ENCODE data around the gene ORMDL1. TPM values are rescaled to one million over a fixed set of nuclear protein-coding genes. Genes with fewer than 3 reads are reported as not detected.

ORMDL1 gene
- total and polyA plus RNA-seq, 2 donors (not counting 1 experiment from before 2014, with no cell fraction given), result 68.5 to 96.7 TPM

GRCh38 chr2:189782221-189782671 lies 1.9 kb downstream of the ORMDL1 start:
- Histone ChIP-seq H2AFZ (ENCODE audit: low read length) (no peak overlapping the region), H3K4me1 (ENCODE audit: control insufficient read depth, extremely low read depth, insufficient read depth, low read length) (no peaks in the 10 kb centered on the region), H3K36me3 (ENCODE audit: control insufficient read depth, insufficient read depth, low read length) (peaks cover 4% of the 10 kb centered on the region), H4K20me1 (ENCODE audit: control insufficient read depth, extremely low read depth, insufficient read depth, low read length) (no peaks in the 10 kb centered on the region), H3K9me3 (ENCODE audit: control insufficient read depth, insufficient read depth, low read depth, low read length) (no peaks in the 10 kb centered on the region), H3K79me2 (ENCODE audit: control insufficient read depth, insufficient read depth, low read length) (peaks cover 69% of the 10 kb centered on the region), H3K27ac (ENCODE audit: insufficient read depth, low read length) (peak overlapping the region; percentile 22), H3K4me2 (ENCODE audit: extremely low read depth, insufficient read depth, low read length) (peak overlapping the region; percentile 86), H3K27me3 (ENCODE audit: control insufficient read depth, insufficient read depth, low read length) (no peaks in the 10 kb centered on the region), H3K9ac (ENCODE audit: insufficient read depth, low read length) (no peak overlapping the region), H3K4me3 (replicated peaks in 1 of 4; ENCODE audit: control extremely low read depth in 1 of 4, insufficient read depth in 1 of 4, low read depth in 3 of 4, low read length in 4 of 4) (peak overlapping the region; percentile 73 to 97 (median 93))
- no peak for TF ChIP-seq CTCF (conservative IDR thresholded peaks at IDR 0.05 in 1 of 2, IDR thresholded peaks at IDR 0.05 in 1 of 2; ENCODE audit: low read depth in 1 of 2, low read length in 2 of 2)
- TF ChIP-seq EZH2 (IDR thresholded peaks at IDR 0.05; ENCODE audit: low read length, missing control alignments), result no peak
- peak; percentile 26 to 28 for DNase-seq (ENCODE audit: low read depth in 2 of 2)

GRCh38 chr2:189772212-189772611 lies 11.9 kb downstream of the ORMDL1 start:
- H3K79me2 ChIP-seq (ENCODE audit: control insufficient read depth, insufficient read depth, low read length), result no peaks in the 10 kb centered on the region
- H3K4me2 ChIP-seq (ENCODE audit: extremely low read depth, insufficient read depth, low read length), result no peak overlapping the region
- no peaks in the 10 kb centered on the region for H3K4me1 ChIP-seq (ENCODE audit: control insufficient read depth, extremely low read depth, insufficient read depth, low read length)
- peaks cover 10% of the 10 kb centered on the region for H3K36me3 ChIP-seq (ENCODE audit: control insufficient read depth, insufficient read depth, low read length)
- H3K27ac ChIP-seq (ENCODE audit: insufficient read depth, low read length), result no peak overlapping the region
- H4K20me1 ChIP-seq (ENCODE audit: control insufficient read depth, extremely low read depth, insufficient read depth, low read length), result no peaks in the 10 kb centered on the region
- H3K9ac ChIP-seq (ENCODE audit: insufficient read depth, low read length), result no peak overlapping the region
- no peaks in the 10 kb centered on the region for H3K27me3 ChIP-seq (ENCODE audit: control insufficient read depth, insufficient read depth, low read length)
- no peak for TF ChIP-seq EZH2 (IDR thresholded peaks at IDR 0.05; ENCODE audit: low read length, missing control alignments)
- no peak for TF ChIP-seq CTCF (conservative IDR thresholded peaks at IDR 0.05 in 1 of 2, IDR thresholded peaks at IDR 0.05 in 1 of 2; ENCODE audit: low read depth in 1 of 2, low read length in 2 of 2)
- no peak overlapping the region for H3K4me3 ChIP-seq (replicated peaks in 1 of 4; ENCODE audit: control extremely low read depth in 1 of 4, insufficient read depth in 1 of 4, low read depth in 3 of 4, low read length in 4 of 4)
- no peak overlapping the region for H2AFZ ChIP-seq (ENCODE audit: low read length)
- no peak for DNase-seq (ENCODE audit: low read depth in 2 of 2)
- no peaks in the 10 kb centered on the region for H3K9me3 ChIP-seq (ENCODE audit: control insufficient read depth, insufficient read depth, low read depth, low read length)

- H3K9me3 ChIP-seq (ENCODE audit: control insufficient read depth, insufficient read depth, low read depth, low read length), result no peaks in the 10 kb centered on the region
Measured at GRCh38 chr2:189770590-189771322, 13.4 kb downstream of the ORMDL1 start.

More at GRCh38 chr2:189770590-189771322, 13.4 kb downstream of the ORMDL1 start:
- TF ChIP-seq CTCF (conservative IDR thresholded peaks at IDR 0.05 in 1 of 2, IDR thresholded peaks at IDR 0.05 in 1 of 2; ENCODE audit: low read depth in 1 of 2, low read length in 2 of 2), result no peak
- TF ChIP-seq EZH2 (IDR thresholded peaks at IDR 0.05; ENCODE audit: low read length, missing control alignments), result no peak
- no peak for DNase-seq (ENCODE audit: low read depth in 2 of 2)
- Histone ChIP-seq H3K4me2 (ENCODE audit: extremely low read depth, insufficient read depth, low read length) (no peak overlapping the region), H3K27me3 (ENCODE audit: control insufficient read depth, insufficient read depth, low read length) (no peaks in the 10 kb centered on the region), H3K79me2 (ENCODE audit: control insufficient read depth, insufficient read depth, low read length) (no peaks in the 10 kb centered on the region), H4K20me1 (ENCODE audit: control insufficient read depth, extremely low read depth, insufficient read depth, low read length) (no peaks in the 10 kb centered on the region), H3K4me3 (replicated peaks in 1 of 4; ENCODE audit: control extremely low read depth in 1 of 4, insufficient read depth in 1 of 4, low read depth in 3 of 4, low read length in 4 of 4) (no peak overlapping the region), H2AFZ (ENCODE audit: low read length) (no peak overlapping the region), H3K4me1 (ENCODE audit: control insufficient read depth, extremely low read depth, insufficient read depth, low read length) (no peaks in the 10 kb centered on the region), H3K9ac (ENCODE audit: insufficient read depth, low read length) (no peak overlapping the region), H3K27ac (ENCODE audit: insufficient read depth, low read length) (no peak overlapping the region), H3K36me3 (ENCODE audit: control insufficient read depth, insufficient read depth, low read length) (peaks cover 12% of the 10 kb centered on the region)
